ENCODE data around the gene CCDC92B. TPM values are rescaled to one million over a fixed set of nuclear protein-coding genes. Genes with fewer than 3 reads are reported as not detected.

The CCDC92B gene
- total and polyA plus RNA-seq, 2 of the 13 experiments (the other 11 are each of a cell fraction or from before 2014, with no cell fraction given) = not detected

DNA sequence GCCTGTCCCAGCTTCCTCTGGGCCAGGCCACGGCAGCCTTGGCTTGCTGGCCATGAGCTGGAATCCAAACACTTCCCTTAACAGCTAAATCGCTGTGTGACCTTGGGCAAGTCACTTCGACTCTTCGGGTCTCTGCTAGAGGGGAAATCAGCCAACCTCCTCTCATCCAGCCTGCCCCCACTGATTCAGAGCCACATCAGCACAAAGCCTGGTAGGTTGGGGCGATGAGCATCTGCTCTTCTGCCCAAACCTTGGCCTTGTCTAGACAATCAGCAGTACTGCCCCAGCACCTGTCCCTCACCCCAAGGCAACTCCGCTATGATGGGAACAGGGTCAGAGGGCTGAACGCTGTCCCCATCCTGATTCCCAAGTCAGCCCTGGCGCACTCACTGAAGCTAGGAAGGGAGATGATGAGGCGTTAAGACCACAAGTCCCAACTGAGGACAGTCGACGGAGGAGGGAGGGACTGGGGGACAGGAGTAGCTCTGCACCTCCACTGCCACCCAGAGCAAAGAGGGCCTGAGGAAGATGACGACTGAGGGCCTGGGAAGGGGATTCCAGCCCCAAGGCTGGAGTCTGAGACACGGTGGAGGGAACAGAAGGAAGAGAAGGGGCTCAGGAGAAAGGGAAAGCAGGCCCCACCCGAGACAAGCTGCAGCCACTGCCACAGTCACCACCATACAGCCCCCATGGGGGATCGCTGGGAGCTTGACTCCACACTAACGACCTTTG, 39.2 kb downstream of the CCDC92B start (continued):
- TF ChIP-seq ZNF839 (CRISPR knock-in tag; IDR thresholded peaks at IDR 0.05; ENCODE audit: borderline replicate concordance) (no peak), SKI (IDR thresholded peaks at IDR 0.05; ENCODE audit: partially characterized antibody) (peak; percentile 9), CBX2 (IDR thresholded peaks at IDR 0.05; ENCODE audit: low read depth, low read length) (no peak), CBX2 (CRISPR knock-in tag; IDR thresholded peaks at IDR 0.05; ENCODE audit: low read depth) (no peak), ASH2L (IDR thresholded peaks at IDR 0.05; ENCODE audit: insufficient read length, low read depth, low read length) (no peak), ZNF567 (CRISPR knock-in tag; IDR thresholded peaks at IDR 0.05; ENCODE audit: borderline replicate concordance) (0 out of 2 replicates have a peak, but pooled peaks have one; percentile 31), ZNF446 (CRISPR knock-in tag; IDR thresholded peaks at IDR 0.05) (no peak), ZNF263 (CRISPR knock-in tag; IDR thresholded peaks at IDR 0.05) (0 out of 2 replicates have a peak, but pooled peaks have one; percentile 18), ZNF431 (CRISPR knock-in tag; IDR thresholded peaks at IDR 0.05; ENCODE audit: borderline replicate concordance, low read depth) (no peak), ZNF460 (CRISPR knock-in tag; IDR thresholded peaks at IDR 0.05; ENCODE audit: borderline replicate concordance) (no peak), ZNF678 (CRISPR knock-in tag; IDR thresholded peaks at IDR 0.05) (no peak)
- TF ChIP-seq, protein P1, sequence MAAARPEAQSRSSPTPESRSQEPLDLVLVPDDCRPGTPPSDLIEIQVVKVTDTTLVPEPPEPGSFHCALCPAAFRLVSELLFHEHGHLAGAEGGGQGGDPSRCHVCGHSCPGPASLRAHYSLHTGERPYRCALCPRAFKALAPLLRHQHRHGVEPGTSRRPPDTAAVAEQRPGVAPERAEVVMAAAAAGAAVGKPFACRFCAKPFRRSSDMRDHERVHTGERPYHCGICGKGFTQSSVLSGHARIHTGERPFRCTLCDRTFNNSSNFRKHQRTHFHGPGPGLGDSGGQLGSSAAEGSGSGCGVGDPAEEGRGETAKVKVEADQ (CRISPR knock-in tag; IDR thresholded peaks at IDR 0.05; ENCODE audit: borderline replicate concordance) = no peak
- TF ChIP-seq, protein P2, sequence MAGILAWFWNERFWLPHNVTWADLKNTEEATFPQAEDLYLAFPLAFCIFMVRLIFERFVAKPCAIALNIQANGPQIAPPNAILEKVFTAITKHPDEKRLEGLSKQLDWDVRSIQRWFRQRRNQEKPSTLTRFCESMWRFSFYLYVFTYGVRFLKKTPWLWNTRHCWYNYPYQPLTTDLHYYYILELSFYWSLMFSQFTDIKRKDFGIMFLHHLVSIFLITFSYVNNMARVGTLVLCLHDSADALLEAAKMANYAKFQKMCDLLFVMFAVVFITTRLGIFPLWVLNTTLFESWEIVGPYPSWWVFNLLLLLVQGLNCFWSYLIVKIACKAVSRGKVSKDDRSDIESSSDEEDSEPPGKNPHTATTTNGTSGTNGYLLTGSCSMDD (CRISPR knock-in tag; IDR thresholded peaks at IDR 0.05) = no peak
- TF ChIP-seq, protein P3, sequence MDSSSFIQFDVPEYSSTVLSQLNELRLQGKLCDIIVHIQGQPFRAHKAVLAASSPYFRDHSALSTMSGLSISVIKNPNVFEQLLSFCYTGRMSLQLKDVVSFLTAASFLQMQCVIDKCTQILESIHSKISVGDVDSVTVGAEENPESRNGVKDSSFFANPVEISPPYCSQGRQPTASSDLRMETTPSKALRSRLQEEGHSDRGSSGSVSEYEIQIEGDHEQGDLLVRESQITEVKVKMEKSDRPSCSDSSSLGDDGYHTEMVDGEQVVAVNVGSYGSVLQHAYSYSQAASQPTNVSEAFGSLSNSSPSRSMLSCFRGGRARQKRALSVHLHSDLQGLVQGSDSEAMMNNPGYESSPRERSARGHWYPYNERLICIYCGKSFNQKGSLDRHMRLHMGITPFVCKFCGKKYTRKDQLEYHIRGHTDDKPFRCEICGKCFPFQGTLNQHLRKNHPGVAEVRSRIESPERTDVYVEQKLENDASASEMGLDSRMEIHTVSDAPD (CRISPR knock-in tag; IDR thresholded peaks at IDR 0.05) = no peak
- TF ChIP-seq, protein P4, sequence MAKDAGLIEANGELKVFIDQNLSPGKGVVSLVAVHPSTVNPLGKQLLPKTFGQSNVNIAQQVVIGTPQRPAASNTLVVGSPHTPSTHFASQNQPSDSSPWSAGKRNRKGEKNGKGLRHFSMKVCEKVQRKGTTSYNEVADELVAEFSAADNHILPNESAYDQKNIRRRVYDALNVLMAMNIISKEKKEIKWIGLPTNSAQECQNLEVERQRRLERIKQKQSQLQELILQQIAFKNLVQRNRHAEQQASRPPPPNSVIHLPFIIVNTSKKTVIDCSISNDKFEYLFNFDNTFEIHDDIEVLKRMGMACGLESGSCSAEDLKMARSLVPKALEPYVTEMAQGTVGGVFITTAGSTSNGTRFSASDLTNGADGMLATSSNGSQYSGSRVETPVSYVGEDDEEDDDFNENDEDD (CRISPR knock-in tag; IDR thresholded peaks at IDR 0.05; ENCODE audit: borderline replicate concordance) = no peak
- TF ChIP-seq, protein P5, sequence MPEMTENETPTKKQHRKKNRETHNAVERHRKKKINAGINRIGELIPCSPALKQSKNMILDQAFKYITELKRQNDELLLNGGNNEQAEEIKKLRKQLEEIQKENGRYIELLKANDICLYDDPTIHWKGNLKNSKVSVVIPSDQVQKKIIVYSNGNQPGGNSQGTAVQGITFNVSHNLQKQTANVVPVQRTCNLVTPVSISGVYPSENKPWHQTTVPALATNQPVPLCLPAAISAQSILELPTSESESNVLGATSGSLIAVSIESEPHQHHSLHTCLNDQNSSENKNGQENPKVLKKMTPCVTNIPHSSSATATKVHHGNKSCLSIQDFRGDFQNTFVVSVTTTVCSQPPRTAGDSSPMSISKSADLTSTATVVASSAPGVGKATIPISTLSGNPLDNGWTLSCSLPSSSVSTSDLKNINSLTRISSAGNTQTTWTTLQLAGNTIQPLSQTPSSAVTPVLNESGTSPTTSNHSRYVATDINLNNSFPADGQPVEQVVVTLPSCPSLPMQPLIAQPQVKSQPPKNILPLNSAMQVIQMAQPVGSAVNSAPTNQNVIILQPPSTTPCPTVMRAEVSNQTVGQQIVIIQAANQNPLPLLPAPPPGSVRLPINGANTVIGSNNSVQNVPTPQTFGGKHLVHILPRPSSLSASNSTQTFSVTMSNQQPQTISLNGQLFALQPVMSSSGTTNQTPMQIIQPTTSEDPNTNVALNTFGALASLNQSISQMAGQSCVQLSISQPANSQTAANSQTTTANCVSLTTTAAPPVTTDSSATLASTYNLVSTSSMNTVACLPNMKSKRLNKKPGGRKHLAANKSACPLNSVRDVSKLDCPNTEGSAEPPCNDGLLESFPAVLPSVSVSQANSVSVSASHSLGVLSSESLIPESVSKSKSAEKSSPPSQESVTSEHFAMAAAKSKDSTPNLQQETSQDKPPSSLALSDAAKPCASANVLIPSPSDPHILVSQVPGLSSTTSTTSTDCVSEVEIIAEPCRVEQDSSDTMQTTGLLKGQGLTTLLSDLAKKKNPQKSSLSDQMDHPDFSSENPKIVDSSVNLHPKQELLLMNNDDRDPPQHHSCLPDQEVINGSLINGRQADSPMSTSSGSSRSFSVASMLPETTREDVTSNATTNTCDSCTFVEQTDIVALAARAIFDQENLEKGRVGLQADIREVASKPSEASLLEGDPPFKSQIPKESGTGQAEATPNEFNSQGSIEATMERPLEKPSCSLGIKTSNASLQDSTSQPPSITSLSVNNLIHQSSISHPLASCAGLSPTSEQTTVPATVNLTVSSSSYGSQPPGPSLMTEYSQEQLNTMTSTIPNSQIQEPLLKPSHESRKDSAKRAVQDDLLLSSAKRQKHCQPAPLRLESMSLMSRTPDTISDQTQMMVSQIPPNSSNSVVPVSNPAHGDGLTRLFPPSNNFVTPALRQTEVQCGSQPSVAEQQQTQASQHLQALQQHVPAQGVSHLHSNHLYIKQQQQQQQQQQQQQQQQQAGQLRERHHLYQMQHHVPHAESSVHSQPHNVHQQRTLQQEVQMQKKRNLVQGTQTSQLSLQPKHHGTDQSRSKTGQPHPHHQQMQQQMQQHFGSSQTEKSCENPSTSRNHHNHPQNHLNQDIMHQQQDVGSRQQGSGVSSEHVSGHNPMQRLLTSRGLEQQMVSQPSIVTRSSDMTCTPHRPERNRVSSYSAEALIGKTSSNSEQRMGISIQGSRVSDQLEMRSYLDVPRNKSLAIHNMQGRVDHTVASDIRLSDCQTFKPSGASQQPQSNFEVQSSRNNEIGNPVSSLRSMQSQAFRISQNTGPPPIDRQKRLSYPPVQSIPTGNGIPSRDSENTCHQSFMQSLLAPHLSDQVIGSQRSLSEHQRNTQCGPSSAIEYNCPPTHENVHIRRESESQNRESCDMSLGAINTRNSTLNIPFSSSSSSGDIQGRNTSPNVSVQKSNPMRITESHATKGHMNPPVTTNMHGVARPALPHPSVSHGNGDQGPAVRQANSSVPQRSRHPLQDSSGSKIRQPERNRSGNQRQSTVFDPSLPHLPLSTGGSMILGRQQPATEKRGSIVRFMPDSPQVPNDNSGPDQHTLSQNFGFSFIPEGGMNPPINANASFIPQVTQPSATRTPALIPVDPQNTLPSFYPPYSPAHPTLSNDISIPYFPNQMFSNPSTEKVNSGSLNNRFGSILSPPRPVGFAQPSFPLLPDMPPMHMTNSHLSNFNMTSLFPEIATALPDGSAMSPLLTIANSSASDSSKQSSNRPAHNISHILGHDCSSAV (CRISPR knock-in tag; IDR thresholded peaks at IDR 0.05; ENCODE audit: borderline replicate concordance) = no peak
